HG03520 (cell line): ENCODE results near the gene CRACR2A.

Experiments used
- ATAC-seq: cut with Tn5 transposase; IDR thresholded peaks from one replicate; pipeline ENCODE4 v1.9.1; 2021; ENCODE audit warnings: mild to moderate bottlenecking, moderate library complexity; ENCODE audit not compliant: unreplicated experiment

The CRACR2A gene

GRCh38 chr12:3752096-3752709 is 706 bp downstream of the CRACR2A start:
- peak; percentile 65 for ATAC-seq

- no peak for ATAC-seq
These were observed 1.5 kb downstream of the CRACR2A start for GRCh38 chr12:3751151-3752095.

GRCh38 chr12:3750616-3751015 is 2.3 kb downstream of the CRACR2A start:
- ATAC-seq = no peak

- no peak for ATAC-seq
These were observed 4.3 kb downstream of the CRACR2A start for GRCh38 chr12:3748620-3749019.

GRCh38 chr12:3747976-3748619 is 4.8 kb downstream of the CRACR2A start:
- ATAC-seq = no peak

GRCh38 chr12:3747543-3747942 is 5.4 kb downstream of the CRACR2A start:
- ATAC-seq = no peak

GRCh38 chr12:3746758-3747157 is 6.2 kb downstream of the CRACR2A start:
- ATAC-seq = no peak

- ATAC-seq = no peak
These were observed 7.8 kb downstream of the CRACR2A start for GRCh38 chr12:3745152-3745551.

GRCh38 chr12:3744229-3744901 is 8.5 kb downstream of the CRACR2A start:
- no peak for ATAC-seq

- no peak for ATAC-seq
These were observed 9.1 kb downstream of the CRACR2A start for GRCh38 chr12:3743803-3744202.

GRCh38 chr12:3741882-3742672 is 10.8 kb downstream of the CRACR2A start:
- ATAC-seq = no peak

- ATAC-seq = no peak
These were observed 12.3 kb downstream of the CRACR2A start for GRCh38 chr12:3740480-3741231.

GRCh38 chr12:3735432-3735831 is 17.5 kb downstream of the CRACR2A start:
- ATAC-seq = no peak

GRCh38 chr12:3732901-3733300 is 20.0 kb downstream of the CRACR2A start:
- no peak for ATAC-seq

- no peak for ATAC-seq
These were observed 22.8 kb downstream of the CRACR2A start for GRCh38 chr12:3730111-3730510.

- no peak for ATAC-seq
These were observed 24.2 kb downstream of the CRACR2A start for GRCh38 chr12:3728686-3729085.

GRCh38 chr12:3727877-3728632 is 24.9 kb downstream of the CRACR2A start:
- ATAC-seq = no peak

- no peak for ATAC-seq
These were observed 25.6 kb downstream of the CRACR2A start for GRCh38 chr12:3727354-3727753.

GRCh38 chr12:3726456-3726855 is 26.5 kb downstream of the CRACR2A start:
- ATAC-seq = no peak
